Measurements from ENCODE around the gene DSCAM.

The DSCAM gene

GRCh38 chr21:40313260-40313659 lies 533.7 kb downstream of the DSCAM start:
- no peak overlapping the region for H3K4me3 ChIP-seq (ENCODE audit: low read length in 2 of 2)
- H3K36me3 ChIP-seq (ENCODE audit: control insufficient read depth in 2 of 2, insufficient read depth in 2 of 2, low read length in 2 of 2) = no peaks in the 10 kb centered on the region
- H3K9me3 ChIP-seq (ENCODE audit: control insufficient read depth in 2 of 2, low read length in 2 of 2) = no peaks in the 10 kb centered on the region
- H3K27ac ChIP-seq (ENCODE audit: low read length) = no peak overlapping the region
- no peak overlapping the region for H3K9ac ChIP-seq (ENCODE audit: low read length in 2 of 2)
- no peaks in the 10 kb centered on the region for H3K4me1 ChIP-seq (ENCODE audit: control insufficient read depth, insufficient read depth, low read length)
- H3K27me3 ChIP-seq (ENCODE audit: control insufficient read depth in 1 of 2, insufficient read depth in 2 of 2, low read length in 2 of 2) = no peaks in the 10 kb centered on the region

GRCh38 chr21:40300300-40300699 lies 546.7 kb downstream of the DSCAM start:
- no peaks in the 10 kb centered on the region for H3K9me3 ChIP-seq (ENCODE audit: control insufficient read depth in 2 of 2, low read length in 2 of 2)
- no peak overlapping the region for H3K9ac ChIP-seq (ENCODE audit: low read length in 2 of 2)
- H3K27ac ChIP-seq (ENCODE audit: low read length) = no peak overlapping the region
- H3K4me1 ChIP-seq (ENCODE audit: control insufficient read depth, insufficient read depth, low read length) = no peaks in the 10 kb centered on the region
- no peaks in the 10 kb centered on the region for H3K36me3 ChIP-seq (ENCODE audit: control insufficient read depth in 2 of 2, insufficient read depth in 2 of 2, low read length in 2 of 2)
- no peak overlapping the region for H3K4me3 ChIP-seq (ENCODE audit: low read length in 2 of 2)
- no peaks in the 10 kb centered on the region for H3K27me3 ChIP-seq (ENCODE audit: control insufficient read depth in 1 of 2, insufficient read depth in 2 of 2, low read length in 2 of 2)

- Histone ChIP-seq H3K4me1 (ENCODE audit: control insufficient read depth, insufficient read depth, low read length) (no peaks in the 10 kb centered on the region), H3K27ac (ENCODE audit: low read length) (no peak overlapping the region), H3K27me3 (ENCODE audit: control insufficient read depth in 1 of 2, insufficient read depth in 2 of 2, low read length in 2 of 2) (no peaks in the 10 kb centered on the region), H3K36me3 (ENCODE audit: control insufficient read depth in 2 of 2, insufficient read depth in 2 of 2, low read length in 2 of 2) (no peaks in the 10 kb centered on the region), H3K9me3 (ENCODE audit: control insufficient read depth in 2 of 2, low read length in 2 of 2) (no peaks in the 10 kb centered on the region), H3K9ac (ENCODE audit: low read length in 2 of 2) (no peak overlapping the region), H3K4me3 (ENCODE audit: low read length in 2 of 2) (no peak overlapping the region)
Observed at GRCh38 chr21:40299451-40299850, 547.5 kb downstream of the DSCAM start.

GRCh38 chr21:40294345-40294744 lies 552.6 kb downstream of the DSCAM start:
- Histone ChIP-seq H3K36me3 (ENCODE audit: control insufficient read depth in 2 of 2, insufficient read depth in 2 of 2, low read length in 2 of 2) (no peaks in the 10 kb centered on the region), H3K27ac (ENCODE audit: low read length) (no peak overlapping the region)

GRCh38 chr21:40291560-40291959 lies 555.4 kb downstream of the DSCAM start:
- no peaks in the 10 kb centered on the region for H3K9me3 ChIP-seq (ENCODE audit: control insufficient read depth in 2 of 2, low read length in 2 of 2)
- H3K9ac ChIP-seq (ENCODE audit: low read length in 2 of 2) = no peak overlapping the region
- peaks cover 0 to 2% of the 10 kb centered on the region in 2 donors for H3K27me3 ChIP-seq (ENCODE audit: control insufficient read depth in 1 of 2, insufficient read depth in 2 of 2, low read length in 2 of 2)
- no peaks in the 10 kb centered on the region for H3K36me3 ChIP-seq (ENCODE audit: control insufficient read depth in 2 of 2, insufficient read depth in 2 of 2, low read length in 2 of 2)
- no peaks in the 10 kb centered on the region for H3K4me1 ChIP-seq (ENCODE audit: control insufficient read depth, insufficient read depth, low read length)
- no peak overlapping the region for H3K27ac ChIP-seq (ENCODE audit: low read length)
- no peak overlapping the region for H3K4me3 ChIP-seq (ENCODE audit: low read length in 2 of 2)

More at GRCh38 chr21:40294345-40294744, 552.6 kb downstream of the DSCAM start:
- H3K9ac ChIP-seq (ENCODE audit: low read length in 2 of 2) = no peak overlapping the region
- no peaks in the 10 kb centered on the region for H3K27me3 ChIP-seq (ENCODE audit: control insufficient read depth in 1 of 2, insufficient read depth in 2 of 2, low read length in 2 of 2)
- H3K4me1 ChIP-seq (ENCODE audit: control insufficient read depth, insufficient read depth, low read length) = no peaks in the 10 kb centered on the region
- H3K9me3 ChIP-seq (ENCODE audit: control insufficient read depth in 2 of 2, low read length in 2 of 2) = no peaks in the 10 kb centered on the region
- no peak overlapping the region for H3K4me3 ChIP-seq (ENCODE audit: low read length in 2 of 2)

GRCh38 chr21:40284409-40284808 lies 562.5 kb downstream of the DSCAM start:
- Histone ChIP-seq H3K27ac (ENCODE audit: low read length) (no peak overlapping the region), H3K4me1 (ENCODE audit: control insufficient read depth, insufficient read depth, low read length) (no peaks in the 10 kb centered on the region), H3K4me3 (ENCODE audit: low read length in 2 of 2) (no peak overlapping the region), H3K27me3 (ENCODE audit: control insufficient read depth in 1 of 2, insufficient read depth in 2 of 2, low read length in 2 of 2) (peaks cover 3 to 5% of the 10 kb centered on the region in 2 donors), H3K9ac (ENCODE audit: low read length in 2 of 2) (no peak overlapping the region), H3K9me3 (ENCODE audit: control insufficient read depth in 2 of 2, low read length in 2 of 2) (no peaks in the 10 kb centered on the region), H3K36me3 (ENCODE audit: control insufficient read depth in 2 of 2, insufficient read depth in 2 of 2, low read length in 2 of 2) (no peaks in the 10 kb centered on the region)

GRCh38 chr21:40282912-40283886 lies 563.8 kb downstream of the DSCAM start:
- Histone ChIP-seq H3K4me3 (ENCODE audit: low read length in 2 of 2) (no peak overlapping the region), H3K36me3 (ENCODE audit: control insufficient read depth in 2 of 2, insufficient read depth in 2 of 2, low read length in 2 of 2) (no peaks in the 10 kb centered on the region), H3K27ac (ENCODE audit: low read length) (no peak overlapping the region), H3K4me1 (ENCODE audit: control insufficient read depth, insufficient read depth, low read length) (no peaks in the 10 kb centered on the region), H3K9me3 (ENCODE audit: control insufficient read depth in 2 of 2, low read length in 2 of 2) (peaks cover 0 to 5% of the 10 kb centered on the region in 2 donors), H3K27me3 (ENCODE audit: control insufficient read depth in 1 of 2, insufficient read depth in 2 of 2, low read length in 2 of 2) (peaks cover 3 to 5% of the 10 kb centered on the region in 2 donors), H3K9ac (ENCODE audit: low read length in 2 of 2) (no peak overlapping the region)

- peaks cover 0 to 6% of the 10 kb centered on the region in 2 donors for H3K9me3 ChIP-seq (ENCODE audit: control insufficient read depth in 2 of 2, low read length in 2 of 2)
- no peaks in the 10 kb centered on the region for H3K36me3 ChIP-seq (ENCODE audit: control insufficient read depth in 2 of 2, insufficient read depth in 2 of 2, low read length in 2 of 2)
- no peak overlapping the region for H3K4me3 ChIP-seq (ENCODE audit: low read length in 2 of 2)
- no peaks in the 10 kb centered on the region for H3K4me1 ChIP-seq (ENCODE audit: control insufficient read depth, insufficient read depth, low read length)
- no peaks in the 10 kb centered on the region for H3K27me3 ChIP-seq (ENCODE audit: control insufficient read depth in 1 of 2, insufficient read depth in 2 of 2, low read length in 2 of 2)
- no peak overlapping the region for H3K9ac ChIP-seq (ENCODE audit: low read length in 2 of 2)
- H3K27ac ChIP-seq (ENCODE audit: low read length) = no peak overlapping the region
Observed at GRCh38 chr21:40278345-40278744, 568.6 kb downstream of the DSCAM start.

GRCh38 chr21:40276001-40276400 lies 571.0 kb downstream of the DSCAM start:
- Histone ChIP-seq H3K36me3 (ENCODE audit: control insufficient read depth in 2 of 2, insufficient read depth in 2 of 2, low read length in 2 of 2) (no peaks in the 10 kb centered on the region), H3K27me3 (ENCODE audit: control insufficient read depth in 1 of 2, insufficient read depth in 2 of 2, low read length in 2 of 2) (no peaks in the 10 kb centered on the region), H3K4me1 (ENCODE audit: control insufficient read depth, insufficient read depth, low read length) (no peaks in the 10 kb centered on the region), H3K9ac (ENCODE audit: low read length in 2 of 2) (no peak overlapping the region), H3K9me3 (ENCODE audit: control insufficient read depth in 2 of 2, low read length in 2 of 2) (peaks cover 0 to 6% of the 10 kb centered on the region in 2 donors), H3K27ac (ENCODE audit: low read length) (no peak overlapping the region), H3K4me3 (ENCODE audit: low read length in 2 of 2) (no peak overlapping the region)

GRCh38 chr21:40272037-40272436 lies 574.9 kb downstream of the DSCAM start:
- Histone ChIP-seq H3K27me3 (ENCODE audit: control insufficient read depth in 1 of 2, insufficient read depth in 2 of 2, low read length in 2 of 2) (no peaks in the 10 kb centered on the region), H3K9me3 (ENCODE audit: control insufficient read depth in 2 of 2, low read length in 2 of 2) (no peaks in the 10 kb centered on the region), H3K4me1 (ENCODE audit: control insufficient read depth, insufficient read depth, low read length) (no peaks in the 10 kb centered on the region), H3K9ac (ENCODE audit: low read length in 2 of 2) (no peak overlapping the region), H3K27ac (ENCODE audit: low read length) (no peak overlapping the region), H3K4me3 (ENCODE audit: low read length in 2 of 2) (no peak overlapping the region), H3K36me3 (ENCODE audit: control insufficient read depth in 2 of 2, insufficient read depth in 2 of 2, low read length in 2 of 2) (no peaks in the 10 kb centered on the region)

- Histone ChIP-seq H3K9ac (ENCODE audit: low read length in 2 of 2) (no peak overlapping the region), H3K9me3 (ENCODE audit: control insufficient read depth in 2 of 2, low read length in 2 of 2) (no peaks in the 10 kb centered on the region), H3K27me3 (ENCODE audit: control insufficient read depth in 1 of 2, insufficient read depth in 2 of 2, low read length in 2 of 2) (no peaks in the 10 kb centered on the region)
Observed at GRCh38 chr21:40271164-40271563, 575.8 kb downstream of the DSCAM start.

More at GRCh38 chr21:40271164-40271563, 575.8 kb downstream of the DSCAM start:
- Histone ChIP-seq H3K4me3 (ENCODE audit: low read length in 2 of 2) (no peak overlapping the region), H3K4me1 (ENCODE audit: control insufficient read depth, insufficient read depth, low read length) (no peaks in the 10 kb centered on the region), H3K36me3 (ENCODE audit: control insufficient read depth in 2 of 2, insufficient read depth in 2 of 2, low read length in 2 of 2) (no peaks in the 10 kb centered on the region), H3K27ac (ENCODE audit: low read length) (no peak overlapping the region)
